KOPT-K1 (cell line): ENCODE data around the gene CYS1.
"Not testable (repeated sequence)": the region's sequence is repeated elsewhere in the genome, so short reads cannot be mapped to it uniquely, and the experiment has no call there.

ENCODE experiments used
- H3K27ac ChIP-seq: fragments of 200-600 bp; sonication (generic); 2 replicates; pipeline ENCODE4 v1.5.1; 2016; ENCODE audit warnings: antibody characterized with exemption, mild to moderate bottlenecking, low read depth, low read length; ENCODE audit not compliant: poor library complexity, severe bottlenecking
- H3K36me3 ChIP-seq: fragments of 200-600 bp; sonication (generic); 2 replicates; pipeline ENCODE4 v1.5.1; 2017; ENCODE audit warnings: antibody characterized with exemption, mild to moderate bottlenecking, low read length, moderate library complexity; ENCODE audit not compliant: insufficient read depth
- H3K9me3 ChIP-seq: fragments of 200-600 bp; sonication (generic); 2 replicates; pipeline ENCODE4 v1.5.1; 2017; ENCODE audit warnings: antibody characterized with exemption, low read length, mild to moderate bottlenecking; ENCODE audit not compliant: insufficient read depth, poor library complexity, severe bottlenecking

The CYS1 gene

GRCh38 chr2:10026940-10027569 lies 53.2 kb downstream of the CYS1 start:
- Histone ChIP-seq H3K36me3 (no peaks in the 10 kb centered on the region), H3K27ac (no peak overlapping the region), H3K9me3 (no peaks in the 10 kb centered on the region)

GRCh38 chr2:10022966-10023662 lies 57.1 kb downstream of the CYS1 start:
- Histone ChIP-seq H3K9me3 (no peaks in the 10 kb centered on the region), H3K27ac (no peak overlapping the region), H3K36me3 (no peaks in the 10 kb centered on the region)

- Histone ChIP-seq H3K9me3 (peaks cover 3% of the 10 kb centered on the region), H3K36me3 (no peaks in the 10 kb centered on the region), H3K27ac (no peak overlapping the region)
Observed at GRCh38 chr2:10022445-10022844, 57.8 kb downstream of the CYS1 start.

GRCh38 chr2:10022041-10022421 lies 58.2 kb downstream of the CYS1 start:
- Histone ChIP-seq H3K9me3 (peaks cover 7% of the 10 kb centered on the region), H3K27ac (no peak overlapping the region), H3K36me3 (no peaks in the 10 kb centered on the region)

GRCh38 chr2:10019602-10020400 lies 60.4 kb downstream of the CYS1 start:
- no peaks in the 10 kb centered on the region for H3K36me3 ChIP-seq
- H3K27ac ChIP-seq: no peak overlapping the region
- H3K9me3 ChIP-seq: peaks cover 10% of the 10 kb centered on the region

DNA sequence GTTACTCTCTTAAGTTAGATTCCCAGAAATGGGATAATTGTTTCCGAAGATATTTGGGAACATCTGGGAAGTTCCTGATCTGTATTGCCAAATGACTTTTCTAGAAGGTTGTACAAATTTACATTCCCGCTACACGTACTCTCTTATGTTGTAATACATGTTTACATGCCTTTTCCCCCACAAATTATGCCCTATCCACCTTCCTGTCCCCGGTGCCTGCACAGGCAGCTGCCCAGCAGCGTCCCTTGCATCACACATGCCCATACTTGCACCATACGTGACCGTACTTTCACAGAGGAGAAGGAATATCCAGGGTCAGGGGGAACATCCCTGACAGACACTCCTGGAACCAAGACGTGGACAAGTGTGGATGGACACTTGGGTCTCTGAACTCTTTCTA lies 61.0 kb downstream of the CYS1 start:
- no peak overlapping the region for H3K27ac ChIP-seq

GRCh38 chr2:10017313-10017941 lies 62.8 kb downstream of the CYS1 start:
- H3K36me3 ChIP-seq: no peaks in the 10 kb centered on the region
- H3K9me3 ChIP-seq: peaks cover 10% of the 10 kb centered on the region

More for the DNA sequence above, 61.0 kb downstream of the CYS1 start:
- Histone ChIP-seq H3K9me3 (peaks cover 10% of the 10 kb centered on the region), H3K36me3 (no peaks in the 10 kb centered on the region)

GRCh38 chr2:10016802-10017258 lies 63.4 kb downstream of the CYS1 start:
- Histone ChIP-seq H3K36me3 (no peaks in the 10 kb centered on the region), H3K9me3 (peaks cover 10% of the 10 kb centered on the region), H3K27ac (no peak overlapping the region)

More at GRCh38 chr2:10017313-10017941, 62.8 kb downstream of the CYS1 start:
- no peak overlapping the region for H3K27ac ChIP-seq

DNA sequence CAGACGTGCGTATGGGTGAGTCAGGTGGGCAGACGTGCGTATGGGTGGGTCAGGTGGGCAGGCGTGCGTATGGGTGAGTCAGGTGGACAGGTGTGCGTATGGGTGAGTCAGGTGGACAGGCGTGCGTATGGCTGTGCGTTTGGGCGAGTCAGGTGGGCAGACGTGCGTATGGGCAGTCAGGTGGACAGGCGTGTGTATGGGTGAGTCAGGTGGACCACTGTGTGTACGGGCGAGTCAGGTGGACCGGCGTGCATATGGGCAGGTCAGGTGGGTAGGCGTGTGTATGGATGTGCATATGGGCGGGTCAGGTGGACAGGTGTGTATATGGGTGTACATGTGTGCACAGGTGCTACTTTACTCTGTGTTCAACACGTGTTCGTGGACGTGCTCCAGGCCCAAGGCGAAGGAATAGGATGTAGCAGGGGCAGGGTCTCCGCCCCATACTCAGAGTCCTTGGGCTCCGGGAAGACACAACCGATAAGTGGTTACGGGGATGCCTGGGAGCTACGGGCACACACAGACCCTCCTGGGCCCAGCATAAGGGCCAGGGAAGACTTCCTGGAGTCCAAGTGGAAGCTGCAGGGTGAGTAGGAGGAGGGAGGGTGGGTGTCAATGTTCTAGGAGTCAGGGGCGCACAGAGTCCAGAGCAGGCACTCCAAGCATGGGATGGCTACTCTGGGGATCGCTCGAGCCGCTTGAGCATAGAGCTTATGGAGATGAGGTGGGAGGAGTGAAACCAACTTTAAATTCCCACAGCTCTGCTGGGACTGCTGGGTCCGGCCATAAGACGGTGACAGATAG lies 64.0 kb downstream of the CYS1 start:
- Histone ChIP-seq H3K27ac (no peak overlapping the region), H3K9me3 (peaks cover 10% of the 10 kb centered on the region), H3K36me3 (no peaks in the 10 kb centered on the region)

- H3K36me3 ChIP-seq, H3K9me3 ChIP-seq, H3K27ac ChIP-seq: not testable (repeated sequence)
Observed at GRCh38 chr2:10015376-10015989, 64.7 kb downstream of the CYS1 start.

- Histone ChIP-seq H3K9me3 (peaks cover 10% of the 10 kb centered on the region), H3K27ac (no peak overlapping the region), H3K36me3 (no peaks in the 10 kb centered on the region)
Observed at GRCh38 chr2:10014418-10015190, 65.6 kb downstream of the CYS1 start.

GRCh38 chr2:10013651-10014417 lies 66.4 kb downstream of the CYS1 start:
- not testable (repeated sequence) for H3K27ac ChIP-seq, H3K36me3 ChIP-seq

GRCh38 chr2:10012963-10013461 lies 67.2 kb downstream of the CYS1 start:
- H3K36me3 ChIP-seq: no peaks in the 10 kb centered on the region
- peaks cover 10% of the 10 kb centered on the region for H3K9me3 ChIP-seq
- H3K27ac ChIP-seq: no peak overlapping the region

More at GRCh38 chr2:10013651-10014417, 66.4 kb downstream of the CYS1 start:
- H3K9me3 ChIP-seq: not testable (repeated sequence)
